ENCODE results near the gene NUDT22. TPM values are rescaled to one million over a fixed set of nuclear protein-coding genes. Genes with fewer than 3 reads are reported as not detected.

The NUDT22 gene
- total and polyA plus RNA-seq, 2 of the 4 experiments (the other 2 are of a cell fraction), result 21.3 to 44.6 TPM

DNA sequence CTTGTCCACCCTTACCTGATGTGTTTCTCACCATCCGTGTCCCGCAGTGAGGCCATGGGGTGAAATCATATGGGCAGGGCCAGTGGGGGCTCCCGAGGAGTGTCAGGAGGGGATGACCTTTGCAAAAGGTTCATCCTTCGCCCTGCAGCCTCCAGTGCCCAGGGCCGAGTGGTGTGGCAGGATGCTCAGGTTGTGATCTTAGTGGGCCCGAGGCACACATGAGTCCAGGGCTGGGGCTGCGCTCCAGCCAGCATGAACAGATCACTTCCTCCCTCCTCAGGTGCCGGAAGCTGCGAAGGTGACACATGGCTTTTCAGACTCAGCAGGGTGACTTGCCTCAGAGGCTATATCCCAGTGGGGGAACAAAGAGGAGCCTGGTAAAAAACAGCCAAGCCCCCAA, 12.0 kb downstream of the NUDT22 start:
- DNase-seq, result no peak
- CTCF ChIA-PET, result no interaction called here
- Histone ChIP-seq H3K56ac (ENCODE audit: extremely low read depth, insufficient read depth, low read length) (no peak overlapping the region), H4K20me1 (ENCODE audit: insufficient read depth, low read length) (peaks cover 4% of the 10 kb centered on the region; the same call in 1 of the 2 replicates), H3K9ac (ENCODE audit: low read depth, low read length) (no peak overlapping the region), H3K9me1 (ENCODE audit: insufficient read depth, low read length) (peaks cover 14% of the 10 kb centered on the region), H3K36me3 (ENCODE audit: control insufficient read depth, insufficient read depth, low read length) (peaks cover 20% of the 10 kb centered on the region), H3K4me2 (ENCODE audit: low read depth, low read length) (no peak overlapping the region), H2BK5ac (ENCODE audit: low read depth, low read length, poor library complexity, severe bottlenecking) (no peak overlapping the region), H3K23ac (ENCODE audit: low read depth, low read length) (no peak overlapping the region), H2BK120ac (ENCODE audit: low read depth, low read length) (no peak overlapping the region), H4K5ac (ENCODE audit: low read depth, low read length) (no peak overlapping the region), H3K9me3 (ENCODE audit: control insufficient read depth, insufficient read depth, low read length) (no peaks in the 10 kb centered on the region), H3K18ac (ENCODE audit: low read depth, low read length) (no peak overlapping the region), H3K79me1 (ENCODE audit: low read depth in 1 of 2, low read length in 2 of 2) (peaks cover 30 to 47% of the 10 kb centered on the region in 2 experiments; a peak in 3 of 4 replicates), H2BK15ac (ENCODE audit: low read depth, low read length) (no peak overlapping the region), H2BK20ac (ENCODE audit: low read depth, low read length) (no peak overlapping the region), H3K27me3 (ENCODE audit: control insufficient read depth, insufficient read depth, low read length) (no peaks in the 10 kb centered on the region), H2AK9ac (replicated peaks; ENCODE audit: low read depth, low read length, poor library complexity) (no peak overlapping the region), H3K4me3 (ENCODE audit: insufficient read depth, low read depth, low read length) (no peak overlapping the region), H3K14ac (replicated peaks; ENCODE audit: low read depth, low read length) (no peak overlapping the region), H2AFZ (replicated peaks; ENCODE audit: low read length, poor library complexity) (no peak overlapping the region), H3K4me1 (ENCODE audit: control insufficient read depth, insufficient read depth, low read length) (peaks cover 17% of the 10 kb centered on the region), H3K27ac (ENCODE audit: insufficient read depth, low read length) (no peak overlapping the region), H4K91ac (ENCODE audit: insufficient read depth, low read depth, low read length) (no peak overlapping the region), H2AK5ac (ENCODE audit: low read depth, low read length) (no peak overlapping the region), H4K8ac (ENCODE audit: low read depth in 2 of 2, low read length in 2 of 2) (no peak overlapping the region), H3K4ac (ENCODE audit: low read depth, low read length) (no peak overlapping the region)
- dilution Hi-C loops (cut with HindIII; ENCODE audit: low sequenced_read_pairs, unreplicated experiment), result no loop called here
- TF ChIP-seq, protein P1, sequence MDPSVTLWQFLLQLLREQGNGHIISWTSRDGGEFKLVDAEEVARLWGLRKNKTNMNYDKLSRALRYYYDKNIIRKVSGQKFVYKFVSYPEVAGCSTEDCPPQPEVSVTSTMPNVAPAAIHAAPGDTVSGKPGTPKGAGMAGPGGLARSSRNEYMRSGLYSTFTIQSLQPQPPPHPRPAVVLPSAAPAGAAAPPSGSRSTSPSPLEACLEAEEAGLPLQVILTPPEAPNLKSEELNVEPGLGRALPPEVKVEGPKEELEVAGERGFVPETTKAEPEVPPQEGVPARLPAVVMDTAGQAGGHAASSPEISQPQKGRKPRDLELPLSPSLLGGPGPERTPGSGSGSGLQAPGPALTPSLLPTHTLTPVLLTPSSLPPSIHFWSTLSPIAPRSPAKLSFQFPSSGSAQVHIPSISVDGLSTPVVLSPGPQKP (IDR thresholded peaks at IDR 0.05; ENCODE audit: borderline replicate concordance, low read depth, low read length), result no peak
- TF ChIP-seq CEBPB (IDR thresholded peaks at IDR 0.05; ENCODE audit: low read depth, low read length) (no peak), POLR2A (IDR thresholded peaks at IDR 0.05; ENCODE audit: low read depth, low read length) (no peak), RCOR1 (IDR thresholded peaks at IDR 0.05; ENCODE audit: insufficient replicate concordance, low read length) (no peak), FOS (IDR thresholded peaks at IDR 0.05; ENCODE audit: low read depth, low read length) (no peak), SMC3 (IDR thresholded peaks at IDR 0.05; ENCODE audit: low read depth, low read length) (no peak), MAFK (IDR thresholded peaks at IDR 0.05; ENCODE audit: low read depth, low read length) (no peak), MXI1 (IDR thresholded peaks at IDR 0.05; ENCODE audit: borderline replicate concordance, low read depth, low read length) (no peak), NFE2L2 (IDR thresholded peaks at IDR 0.05; ENCODE audit: low read depth, low read length) (no peak), RFX5 (IDR thresholded peaks at IDR 0.05; ENCODE audit: low read depth, low read length) (no peak), RAD21 (IDR thresholded peaks at IDR 0.05; ENCODE audit: low read length) (no peak), CHD1 (IDR thresholded peaks at IDR 0.05; ENCODE audit: low read depth, low read length) (no peak), BHLHE40 (IDR thresholded peaks at IDR 0.05; ENCODE audit: low read depth, low read length) (no peak), MAZ (IDR thresholded peaks at IDR 0.05; ENCODE audit: borderline replicate concordance, low read depth, low read length) (no peak)
- TF ChIP-seq, protein P2, sequence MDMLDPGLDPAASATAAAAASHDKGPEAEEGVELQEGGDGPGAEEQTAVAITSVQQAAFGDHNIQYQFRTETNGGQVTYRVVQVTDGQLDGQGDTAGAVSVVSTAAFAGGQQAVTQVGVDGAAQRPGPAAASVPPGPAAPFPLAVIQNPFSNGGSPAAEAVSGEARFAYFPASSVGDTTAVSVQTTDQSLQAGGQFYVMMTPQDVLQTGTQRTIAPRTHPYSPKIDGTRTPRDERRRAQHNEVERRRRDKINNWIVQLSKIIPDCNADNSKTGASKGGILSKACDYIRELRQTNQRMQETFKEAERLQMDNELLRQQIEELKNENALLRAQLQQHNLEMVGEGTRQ (IDR thresholded peaks at IDR 0.05; ENCODE audit: low read depth, low read length), result no peak
- TF ChIP-seq, protein P3, sequence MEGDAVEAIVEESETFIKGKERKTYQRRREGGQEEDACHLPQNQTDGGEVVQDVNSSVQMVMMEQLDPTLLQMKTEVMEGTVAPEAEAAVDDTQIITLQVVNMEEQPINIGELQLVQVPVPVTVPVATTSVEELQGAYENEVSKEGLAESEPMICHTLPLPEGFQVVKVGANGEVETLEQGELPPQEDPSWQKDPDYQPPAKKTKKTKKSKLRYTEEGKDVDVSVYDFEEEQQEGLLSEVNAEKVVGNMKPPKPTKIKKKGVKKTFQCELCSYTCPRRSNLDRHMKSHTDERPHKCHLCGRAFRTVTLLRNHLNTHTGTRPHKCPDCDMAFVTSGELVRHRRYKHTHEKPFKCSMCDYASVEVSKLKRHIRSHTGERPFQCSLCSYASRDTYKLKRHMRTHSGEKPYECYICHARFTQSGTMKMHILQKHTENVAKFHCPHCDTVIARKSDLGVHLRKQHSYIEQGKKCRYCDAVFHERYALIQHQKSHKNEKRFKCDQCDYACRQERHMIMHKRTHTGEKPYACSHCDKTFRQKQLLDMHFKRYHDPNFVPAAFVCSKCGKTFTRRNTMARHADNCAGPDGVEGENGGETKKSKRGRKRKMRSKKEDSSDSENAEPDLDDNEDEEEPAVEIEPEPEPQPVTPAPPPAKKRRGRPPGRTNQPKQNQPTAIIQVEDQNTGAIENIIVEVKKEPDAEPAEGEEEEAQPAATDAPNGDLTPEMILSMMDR (conservative IDR thresholded peaks at IDR 0.05; ENCODE audit: low read depth, low read length), result no peak
- in situ Hi-C loops (cut with MboI; ENCODE audit: low sequenced_read_pairs), result no loop called here
- POLR2A ChIA-PET (ENCODE audit: unreplicated experiment), result no interaction called here
- no TSS peak for BruUV-seq (replicated peaks)
- WGBS, 2 experiments (ENCODE audit: extremely low coverage in 2 of 2, insufficient read length in 1 of 2), result 92% methylated on average over 2 of the region's 9 CpGs; no CpG with 5 or more reads in 1 of the 2 experiments
- intact Hi-C loops (cut with micrococcal nuclease), result no loop called here
- ATAC-seq (ENCODE audit: low read depth), result no peak

Data from IMR-90 (cell line).